Measurements from ENCODE around the gene APBA2.

The APBA2 gene

DNA sequence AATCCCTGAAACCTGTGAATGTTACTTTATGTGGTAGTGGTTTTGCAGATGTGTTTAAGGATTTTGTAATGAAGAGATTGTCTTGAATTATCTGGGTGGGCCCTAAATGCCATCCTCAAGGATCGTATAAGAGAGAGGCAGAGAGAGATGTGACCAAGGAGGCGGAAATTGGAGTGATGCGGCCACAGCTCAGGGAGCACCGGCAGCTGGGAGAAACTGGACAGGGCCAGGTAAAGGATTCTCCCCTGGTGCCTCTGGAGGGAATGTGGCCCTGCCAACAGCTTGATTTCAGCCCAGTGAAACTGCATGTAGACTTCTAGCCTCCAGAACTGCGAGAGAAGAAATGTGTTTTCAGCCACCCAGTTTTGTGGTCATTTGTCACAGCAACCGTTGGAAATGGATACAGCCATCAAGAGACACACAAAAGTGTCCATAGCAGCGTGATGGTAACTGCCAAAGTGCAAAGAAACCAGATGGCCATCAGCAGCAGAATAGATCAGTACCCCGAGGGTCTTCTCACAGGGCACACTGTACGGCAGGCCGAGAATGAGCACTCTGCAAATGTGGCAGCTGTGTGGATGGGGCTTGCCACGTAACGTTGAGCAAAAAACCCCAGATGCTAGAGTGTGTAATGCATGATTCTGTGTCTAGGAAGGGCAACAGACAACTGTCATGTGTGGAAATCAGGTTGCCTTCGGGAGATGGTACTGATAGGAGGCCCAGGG lies 12.2 kb downstream of the APBA2 start:
- no peak for DNase-seq

DNA sequence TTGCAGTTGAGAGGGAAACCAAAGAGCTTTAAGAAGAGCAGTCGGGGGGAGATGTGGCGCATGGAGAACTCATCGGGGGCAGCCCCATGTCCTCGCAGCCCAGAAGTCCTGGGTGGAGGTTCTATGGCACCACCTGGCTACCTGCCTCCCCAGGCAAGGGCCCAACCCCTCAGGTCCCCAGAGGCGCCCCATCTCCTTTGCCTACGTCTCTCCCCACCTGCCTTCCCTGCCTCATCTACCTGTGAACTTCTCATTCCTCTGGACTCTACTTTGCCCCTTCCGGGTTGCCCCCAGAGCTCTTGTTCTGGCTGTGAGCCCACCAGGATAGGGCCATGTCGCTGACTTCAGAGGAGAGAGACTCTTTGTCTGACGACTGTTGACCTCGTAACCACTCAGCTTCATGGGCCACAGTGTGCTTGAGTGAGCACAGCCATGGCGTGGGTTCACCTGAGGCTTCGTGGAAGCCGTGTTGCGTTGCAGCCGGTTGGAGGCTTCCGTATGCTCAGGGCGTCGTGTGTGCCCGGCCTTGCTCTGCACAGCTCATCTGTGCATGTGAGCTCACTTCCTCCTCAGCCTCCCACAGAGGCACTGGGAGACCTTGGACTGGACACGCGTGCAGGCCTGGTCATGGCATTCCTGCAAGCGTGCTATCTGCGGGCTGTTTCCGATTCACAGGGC lies 13.4 kb downstream of the APBA2 start:
- no peak for DNase-seq

DNA sequence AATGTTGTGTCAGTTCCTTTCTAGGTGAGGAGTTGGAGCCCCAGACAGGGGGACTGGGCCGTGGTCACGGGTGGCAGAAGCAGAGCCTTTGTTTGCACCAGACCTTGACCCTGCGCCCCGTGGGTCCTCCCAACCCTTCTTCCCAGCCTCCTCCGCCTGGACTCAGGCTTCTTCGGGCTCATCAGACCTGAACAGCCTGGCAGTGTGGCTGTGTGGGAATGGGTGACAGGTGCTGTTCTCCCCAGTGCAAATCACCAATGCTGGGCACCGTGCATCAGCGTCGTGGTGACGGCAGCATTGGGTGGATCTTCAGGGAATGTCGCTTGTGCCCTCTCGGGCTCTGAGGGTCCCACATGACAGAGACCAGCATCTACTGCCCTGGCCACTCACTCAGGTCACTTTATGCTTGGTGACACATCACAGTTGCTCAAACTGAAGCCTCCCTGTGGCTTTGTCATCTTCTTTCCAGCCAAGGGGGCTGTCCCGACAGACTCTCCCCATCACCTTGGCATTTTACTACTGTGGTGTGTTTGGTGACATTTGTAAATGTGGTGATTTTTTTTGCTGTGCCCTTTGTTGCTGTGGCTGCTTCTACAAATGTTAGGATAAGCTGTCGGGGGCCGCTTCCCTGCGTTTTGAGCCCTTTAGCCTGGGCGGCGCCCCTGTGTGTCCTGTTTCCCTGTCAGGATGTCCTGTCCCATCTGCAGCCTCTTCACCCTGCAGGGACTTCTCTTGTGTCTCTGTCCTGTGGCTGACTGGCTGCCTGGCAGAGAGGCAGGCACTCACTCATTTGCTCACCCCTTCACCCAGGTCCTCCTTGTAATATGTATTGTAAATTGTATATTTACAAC lies 14.5 kb downstream of the APBA2 start:
- no peak for DNase-seq

- DNase-seq, result no peak
Observed at GRCh38 chr15:28900892-28901586, 15.3 kb downstream of the APBA2 start.

DNA sequence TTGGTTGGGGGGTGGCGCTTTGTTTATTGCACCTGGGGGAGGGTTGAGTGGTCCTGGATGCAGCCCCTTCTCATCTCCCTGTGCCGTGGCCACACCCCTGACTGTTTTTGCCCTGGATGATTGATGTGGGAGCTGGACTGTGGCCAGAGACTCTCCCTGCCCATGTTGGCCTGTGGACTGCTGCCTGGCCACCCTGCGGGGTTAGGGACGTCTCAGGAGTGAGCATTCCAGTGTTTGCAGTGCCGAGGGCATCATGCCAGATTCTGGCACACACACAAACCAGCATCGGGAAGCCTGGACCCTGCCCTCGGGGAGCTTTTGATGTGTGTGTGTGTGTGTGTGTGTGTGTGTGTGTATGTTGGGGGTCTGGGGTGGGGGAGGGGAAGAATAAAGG lies 15.8 kb downstream of the APBA2 start:
- no peak for DNase-seq

DNA sequence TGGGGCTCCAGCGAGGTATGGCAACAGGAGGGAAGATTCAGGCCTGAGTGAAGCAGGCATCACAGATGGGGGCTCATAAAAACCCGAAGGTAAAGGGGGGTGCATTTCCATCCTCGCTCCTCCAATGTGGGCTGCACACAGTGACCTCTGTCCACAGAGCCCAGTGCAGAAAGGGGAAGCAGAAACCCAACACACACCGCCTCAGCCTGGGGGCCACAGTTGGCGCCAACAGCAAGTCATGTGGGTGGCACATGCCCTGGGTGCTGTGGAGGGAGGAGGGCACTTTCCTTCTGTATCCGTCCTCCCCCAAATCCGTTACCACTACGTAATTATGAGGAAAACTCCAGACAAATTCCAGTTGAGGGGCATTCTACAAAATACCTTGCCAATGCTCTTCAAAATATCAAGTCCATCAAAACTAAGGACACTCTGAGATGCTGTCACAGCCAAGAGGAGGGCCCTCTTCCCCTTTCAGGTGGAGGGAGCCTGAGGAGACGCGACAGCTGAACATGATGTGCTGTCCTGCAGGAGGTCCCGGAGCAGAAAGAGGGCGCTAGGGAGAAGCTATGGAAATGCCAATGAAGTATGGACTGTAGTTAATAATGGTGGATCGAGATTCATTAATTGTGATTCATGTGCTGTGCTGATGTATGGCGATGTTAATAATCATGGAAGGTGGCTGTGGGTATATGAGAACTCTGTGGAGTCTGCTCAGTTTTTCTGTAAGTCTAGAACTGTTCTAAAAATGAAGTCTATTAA lies 16.4 kb downstream of the APBA2 start:
- no peak for DNase-seq

- no peak for DNase-seq
Observed at GRCh38 chr15:28902856-28903255, 17.1 kb downstream of the APBA2 start.

DNA sequence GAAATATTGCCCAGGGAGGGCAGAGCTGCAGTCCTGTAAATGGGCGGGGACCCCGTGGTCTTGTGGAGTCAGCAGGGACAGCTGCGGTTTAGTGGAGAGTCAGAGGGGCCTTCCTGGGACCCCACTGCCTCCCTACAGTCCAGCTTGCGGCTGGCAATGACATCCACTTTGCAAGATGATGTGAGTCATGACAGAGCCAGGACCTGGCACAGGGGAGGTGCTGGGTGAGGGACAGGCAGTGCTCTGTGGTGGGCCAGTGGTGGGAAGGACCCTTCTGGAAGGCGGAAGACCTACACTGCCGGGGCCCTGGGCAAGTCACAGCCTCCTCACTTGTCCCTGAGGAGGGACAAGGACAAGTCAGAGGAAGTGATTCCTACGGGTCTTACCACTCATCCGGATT lies 17.8 kb downstream of the APBA2 start:
- DNase-seq, result no peak

DNA sequence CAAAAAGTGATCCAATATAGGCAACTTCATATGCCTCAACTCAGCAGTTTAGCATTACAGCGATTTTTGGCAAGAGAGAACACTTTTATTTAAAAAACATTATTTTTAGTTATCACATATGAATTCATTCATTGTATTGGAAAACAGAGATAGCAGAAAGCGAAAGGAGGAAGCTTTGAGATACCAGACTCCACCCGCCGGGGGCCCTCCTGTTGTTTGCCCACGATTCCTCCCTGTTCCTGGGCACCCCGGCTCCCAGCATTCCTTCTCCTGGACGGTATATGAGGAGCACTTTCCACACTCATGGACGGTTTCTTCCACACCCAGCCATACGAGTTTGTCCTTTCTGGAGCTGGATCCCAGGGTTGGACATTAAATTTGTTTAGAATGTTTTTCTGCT lies 18.2 kb downstream of the APBA2 start:
- DNase-seq, result no peak

GRCh38 chr15:28904541-28905315 lies 19.0 kb downstream of the APBA2 start:
- DNase-seq, result no peak

DNA sequence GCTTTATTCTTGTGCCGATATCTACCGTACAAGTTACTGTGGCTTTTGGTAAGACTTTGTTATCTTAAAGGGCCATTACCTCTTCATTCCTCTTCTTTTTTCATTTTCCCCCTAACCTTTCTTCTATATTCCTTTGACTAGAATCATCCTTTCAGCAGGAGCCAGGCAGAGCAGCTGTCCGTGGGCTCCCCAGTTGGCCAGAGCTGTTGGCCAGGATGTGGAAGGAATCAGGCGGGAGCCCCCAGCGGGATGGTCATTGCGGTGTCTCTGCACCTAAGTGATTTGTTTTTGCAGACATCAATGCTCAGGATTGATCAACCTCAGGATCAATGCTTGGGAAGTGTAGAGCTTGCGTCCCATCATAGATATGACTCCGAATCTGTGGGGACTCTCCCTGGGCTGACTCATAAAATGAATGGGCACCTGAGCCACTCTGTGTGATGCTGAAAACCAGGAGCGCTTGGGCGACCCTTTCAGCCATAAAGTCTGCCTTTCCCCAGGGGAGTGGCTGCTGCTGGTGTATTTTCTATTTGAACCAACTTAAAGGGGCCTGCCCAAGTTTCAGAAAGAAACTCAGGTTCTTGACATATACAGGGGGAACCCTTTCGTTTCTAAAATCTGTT lies 21.7 kb downstream of the APBA2 start:
- DNase-seq, result no peak

DNA sequence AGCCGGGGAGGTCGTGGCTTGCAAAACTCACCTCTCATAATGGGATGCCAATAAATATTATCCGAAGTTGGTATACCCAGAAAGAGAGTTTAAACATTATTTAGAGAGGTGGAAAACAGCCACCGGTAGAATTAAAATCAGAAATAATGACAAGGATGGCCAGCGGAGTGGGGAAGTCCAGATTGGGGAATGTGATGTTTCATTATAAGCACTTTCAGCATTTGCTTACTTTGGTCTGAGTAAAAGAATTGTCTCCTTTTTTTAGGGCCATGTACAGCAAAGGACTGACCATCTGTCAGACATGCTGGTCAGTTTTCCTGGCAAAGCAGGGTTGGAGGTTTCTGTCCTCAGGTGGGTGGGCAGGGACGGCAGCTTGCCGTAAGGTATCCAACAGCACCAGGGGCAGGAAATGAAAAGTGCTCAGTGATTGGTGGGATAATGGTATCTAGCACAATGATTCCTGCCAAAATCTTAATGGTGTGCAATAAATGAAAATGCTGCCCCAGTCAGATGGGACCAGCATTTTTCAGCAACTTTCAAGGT lies 24.3 kb downstream of the APBA2 start:
- DNase-seq, result no peak

- no peak for DNase-seq
Observed at GRCh38 chr15:28911310-28911931, 25.6 kb downstream of the APBA2 start.

GRCh38 chr15:28912422-28912821 lies 26.6 kb downstream of the APBA2 start:
- DNase-seq, result no peak

- DNase-seq, result no peak
Observed at GRCh38 chr15:28913171-28913765, 27.5 kb downstream of the APBA2 start.

GRCh38 chr15:28914046-28914445 lies 28.3 kb downstream of the APBA2 start:
- no peak for DNase-seq

DNA sequence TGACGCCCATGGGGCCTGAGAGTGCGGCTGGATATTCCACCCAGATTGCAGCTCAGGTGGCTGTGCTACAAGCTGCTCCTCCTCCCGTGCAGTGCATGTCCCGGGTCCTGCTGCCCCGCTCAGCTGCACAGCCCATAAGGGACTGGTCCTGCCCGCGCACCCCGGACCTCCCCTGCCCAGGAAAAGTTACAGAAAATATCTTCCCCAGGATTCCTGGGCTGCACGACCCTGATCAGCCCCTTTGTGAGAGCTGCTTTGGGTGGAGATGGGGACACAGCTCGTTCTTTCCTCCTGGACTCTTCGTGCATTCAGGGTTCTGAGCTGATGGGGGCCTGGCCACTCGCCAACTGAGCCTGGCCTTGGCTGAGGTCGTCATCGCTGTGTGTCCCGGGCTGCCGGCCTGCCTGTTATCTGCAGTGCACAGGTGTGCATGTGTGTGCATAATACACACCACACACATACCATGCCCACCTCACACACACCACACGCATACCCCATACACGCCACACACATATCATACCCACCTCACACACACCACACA lies 28.8 kb downstream of the APBA2 start:
- no peak for DNase-seq

DNA sequence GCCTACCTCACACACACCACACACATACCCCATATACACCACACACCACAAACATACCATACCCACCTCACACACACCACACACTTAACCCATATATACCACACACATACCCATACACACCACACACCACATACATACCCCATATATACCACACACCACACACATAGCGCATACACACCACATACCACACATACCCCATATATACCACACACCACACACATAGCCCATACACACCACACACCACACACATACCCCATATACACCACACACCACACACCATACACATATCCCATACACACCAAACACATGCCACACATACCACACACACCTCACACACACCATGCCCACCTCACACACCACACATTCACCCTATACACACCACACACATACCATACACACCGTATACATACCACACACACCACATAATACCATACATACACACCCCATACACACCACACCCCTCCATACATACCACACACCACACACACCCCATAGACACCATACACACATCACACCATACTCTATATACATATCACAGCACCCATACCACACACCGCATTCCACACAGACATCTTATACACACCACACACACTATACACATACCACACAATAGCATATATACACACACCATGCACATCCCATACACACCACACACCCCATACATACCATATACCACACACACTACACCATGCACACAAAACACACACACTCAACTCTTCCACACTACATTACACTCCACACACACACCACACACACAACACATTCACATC lies 29.5 kb downstream of the APBA2 start:
- DNase-seq, result no peak

DNA sequence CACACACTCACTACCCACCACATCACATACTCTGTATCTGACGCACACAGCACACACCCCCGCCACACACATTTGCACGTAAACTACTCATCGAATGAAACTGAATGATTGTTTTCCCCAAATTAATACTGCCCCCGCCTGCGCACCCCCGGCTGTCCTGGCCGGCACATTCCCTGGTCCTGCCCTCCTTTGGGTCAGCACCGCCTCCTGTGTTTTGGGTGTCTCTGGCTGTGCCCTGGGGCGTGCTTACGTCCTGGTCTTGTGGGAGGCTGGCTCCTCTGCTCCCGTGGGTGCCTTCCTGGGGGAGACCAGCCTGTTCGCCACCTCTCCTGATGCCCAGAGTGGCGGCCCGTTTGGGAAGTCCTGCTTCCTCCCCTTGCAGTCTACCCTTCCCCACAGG lies 30.2 kb downstream of the APBA2 start:
- DNase-seq, result no peak

Data from activated CD4-positive, alpha-beta T cell treated with anti-CD3 and anti-CD28 coated beads, Interleukin-2, amount 50 U/mL, for 48 hours (primary cell).